ENCODE data around the gene CLIP4.

DNA sequence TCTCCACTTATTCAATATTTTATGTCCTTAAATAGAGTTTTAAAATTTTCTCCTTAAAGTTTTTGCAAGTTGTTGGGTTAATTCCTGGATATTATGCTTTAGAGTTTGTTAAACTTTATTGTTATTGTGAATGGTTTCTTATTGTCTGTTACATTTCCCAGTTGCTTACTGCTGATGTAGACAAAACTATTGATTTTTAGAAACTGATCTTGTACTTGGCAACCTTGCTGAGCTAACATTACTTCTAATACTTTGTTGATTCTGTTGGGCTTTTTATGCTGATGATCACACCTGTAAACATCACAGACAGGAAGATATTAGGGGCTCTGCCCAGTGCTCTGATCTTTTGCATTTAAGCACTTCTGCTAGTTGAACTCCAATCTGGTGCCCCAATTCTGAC is 2.8 kb upstream of the CLIP4 start:
- TF ChIP-seq GATA3 (IDR thresholded peaks at IDR 0.05; ENCODE audit: low read depth, low read length) = no peak
- TF ChIP-seq GATA2 (IDR thresholded peaks at IDR 0.05; ENCODE audit: low read depth, low read length) = no peak

Measured in SH-SY5Y (cell line).